Measurements from ENCODE around the gene SLC35A4.
"Not testable (repeated sequence)": the region's sequence is repeated elsewhere in the genome, so short reads cannot be mapped to it uniquely, and the experiment has no call there.

SLC35A4 gene

GRCh38 chr5:140558542-140558941 is 6.1 kb upstream of the SLC35A4 start:
- no peak for DNase-seq

GRCh38 chr5:140560227-140560626 is 4.4 kb upstream of the SLC35A4 start:
- DNase-seq: no peak

GRCh38 chr5:140561753-140562523 is 2.7 kb upstream of the SLC35A4 start:
- DNase-seq: no peak

GRCh38 chr5:140563596-140563995 is 1.0 kb upstream of the SLC35A4 start:
- DNase-seq: no peak

GRCh38 chr5:140565024-140565779 is 574 bp downstream of the SLC35A4 start:
- peak; percentile 45 to 64 (median 46) for DNase-seq

GRCh38 chr5:140565780-140566095 is 1.1 kb downstream of the SLC35A4 start:
- DNase-seq: no peak

GRCh38 chr5:140566665-140567064 is 2.0 kb downstream of the SLC35A4 start:
- no peak for DNase-seq

- DNase-seq: no peak
Measured at GRCh38 chr5:140567136-140567818, 2.6 kb downstream of the SLC35A4 start.

GRCh38 chr5:140567871-140568270 is 3.2 kb downstream of the SLC35A4 start:
- no peak for DNase-seq

GRCh38 chr5:140568443-140569063 is 3.9 kb downstream of the SLC35A4 start:
- peak in 2 of 3 donors; percentile 19 to 40 for DNase-seq

- peak; percentile 72 to 81 (median 75) for DNase-seq
Measured at GRCh38 chr5:140569197-140569596, 4.6 kb downstream of the SLC35A4 start.

GRCh38 chr5:140570058-140570457 is 5.4 kb downstream of the SLC35A4 start:
- no peak for DNase-seq

GRCh38 chr5:140570488-140570887 is 5.9 kb downstream of the SLC35A4 start:
- DNase-seq: no peak

GRCh38 chr5:140571105-140571504 is 6.5 kb downstream of the SLC35A4 start:
- DNase-seq: no peak

- DNase-seq: no peak
Measured at GRCh38 chr5:140573683-140574082, 9.1 kb downstream of the SLC35A4 start.

GRCh38 chr5:140574165-140574564 is 9.5 kb downstream of the SLC35A4 start:
- peak; percentile 41 to 54 (median 47) for DNase-seq

- peak; percentile 89 to 92 (median 91) for DNase-seq
Measured at GRCh38 chr5:140575309-140575708, 10.7 kb downstream of the SLC35A4 start.

- peak; percentile 37 to 53 (median 50) for DNase-seq
Measured at GRCh38 chr5:140576776-140577201, 12.2 kb downstream of the SLC35A4 start.

GRCh38 chr5:140579188-140579747 is 14.6 kb downstream of the SLC35A4 start:
- not testable (repeated sequence) for DNase-seq

GRCh38 chr5:140587495-140587894 is 22.9 kb downstream of the SLC35A4 start:
- DNase-seq: no peak

- DNase-seq: peak; percentile 59 to 92 (median 84)
Measured at GRCh38 chr5:140588311-140589070, 23.9 kb downstream of the SLC35A4 start.

- DNase-seq: no peak
Measured at GRCh38 chr5:140590861-140591260, 26.2 kb downstream of the SLC35A4 start.
